ENCODE results near the gene PRLH.

PRLH gene

DNA sequence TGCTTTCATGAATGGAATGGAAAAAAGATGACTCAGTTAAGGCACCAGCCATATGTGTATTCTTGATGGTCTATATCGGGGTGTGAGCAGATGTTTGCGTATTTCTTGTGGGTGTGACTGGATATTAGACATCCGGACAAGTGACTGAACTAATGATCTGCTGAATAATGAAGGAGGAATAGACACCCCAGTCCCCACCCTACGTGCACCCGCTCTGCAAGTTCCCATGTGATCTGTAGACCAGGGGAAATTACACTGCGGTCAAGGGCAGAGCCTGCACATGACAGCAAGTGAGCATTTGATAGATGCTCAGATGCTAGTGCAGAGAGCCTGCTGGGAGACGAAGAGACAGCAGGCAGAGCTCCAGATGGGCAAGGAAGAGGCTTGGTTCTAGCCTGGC, 12.4 kb upstream of the PRLH start:
- Histone ChIP-seq H3K27ac (replicated peaks) (no peak overlapping the region), H3K4me3 (replicated peaks; ENCODE audit: insufficient read depth, low read length) (no peak overlapping the region), H3K27me3 (ENCODE audit: insufficient read depth, poor library complexity, severe bottlenecking) (peaks cover 2% of the 10 kb centered on the region)
- TF ChIP-seq POLR2AphosphoS5 (IDR thresholded peaks at IDR 0.05; ENCODE audit: low read depth): no peak
- TF ChIP-seq SPI1 (IDR thresholded peaks at IDR 0.05; ENCODE audit: borderline replicate concordance, low read depth): no peak
- no peak for TF ChIP-seq GABPA (IDR thresholded peaks at IDR 0.05; ENCODE audit: low read depth)
- TF ChIP-seq, protein P1, sequence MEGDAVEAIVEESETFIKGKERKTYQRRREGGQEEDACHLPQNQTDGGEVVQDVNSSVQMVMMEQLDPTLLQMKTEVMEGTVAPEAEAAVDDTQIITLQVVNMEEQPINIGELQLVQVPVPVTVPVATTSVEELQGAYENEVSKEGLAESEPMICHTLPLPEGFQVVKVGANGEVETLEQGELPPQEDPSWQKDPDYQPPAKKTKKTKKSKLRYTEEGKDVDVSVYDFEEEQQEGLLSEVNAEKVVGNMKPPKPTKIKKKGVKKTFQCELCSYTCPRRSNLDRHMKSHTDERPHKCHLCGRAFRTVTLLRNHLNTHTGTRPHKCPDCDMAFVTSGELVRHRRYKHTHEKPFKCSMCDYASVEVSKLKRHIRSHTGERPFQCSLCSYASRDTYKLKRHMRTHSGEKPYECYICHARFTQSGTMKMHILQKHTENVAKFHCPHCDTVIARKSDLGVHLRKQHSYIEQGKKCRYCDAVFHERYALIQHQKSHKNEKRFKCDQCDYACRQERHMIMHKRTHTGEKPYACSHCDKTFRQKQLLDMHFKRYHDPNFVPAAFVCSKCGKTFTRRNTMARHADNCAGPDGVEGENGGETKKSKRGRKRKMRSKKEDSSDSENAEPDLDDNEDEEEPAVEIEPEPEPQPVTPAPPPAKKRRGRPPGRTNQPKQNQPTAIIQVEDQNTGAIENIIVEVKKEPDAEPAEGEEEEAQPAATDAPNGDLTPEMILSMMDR (IDR thresholded peaks at IDR 0.05; ENCODE audit: insufficient read depth, low read length): no peak
- TF ChIP-seq, protein P2, sequence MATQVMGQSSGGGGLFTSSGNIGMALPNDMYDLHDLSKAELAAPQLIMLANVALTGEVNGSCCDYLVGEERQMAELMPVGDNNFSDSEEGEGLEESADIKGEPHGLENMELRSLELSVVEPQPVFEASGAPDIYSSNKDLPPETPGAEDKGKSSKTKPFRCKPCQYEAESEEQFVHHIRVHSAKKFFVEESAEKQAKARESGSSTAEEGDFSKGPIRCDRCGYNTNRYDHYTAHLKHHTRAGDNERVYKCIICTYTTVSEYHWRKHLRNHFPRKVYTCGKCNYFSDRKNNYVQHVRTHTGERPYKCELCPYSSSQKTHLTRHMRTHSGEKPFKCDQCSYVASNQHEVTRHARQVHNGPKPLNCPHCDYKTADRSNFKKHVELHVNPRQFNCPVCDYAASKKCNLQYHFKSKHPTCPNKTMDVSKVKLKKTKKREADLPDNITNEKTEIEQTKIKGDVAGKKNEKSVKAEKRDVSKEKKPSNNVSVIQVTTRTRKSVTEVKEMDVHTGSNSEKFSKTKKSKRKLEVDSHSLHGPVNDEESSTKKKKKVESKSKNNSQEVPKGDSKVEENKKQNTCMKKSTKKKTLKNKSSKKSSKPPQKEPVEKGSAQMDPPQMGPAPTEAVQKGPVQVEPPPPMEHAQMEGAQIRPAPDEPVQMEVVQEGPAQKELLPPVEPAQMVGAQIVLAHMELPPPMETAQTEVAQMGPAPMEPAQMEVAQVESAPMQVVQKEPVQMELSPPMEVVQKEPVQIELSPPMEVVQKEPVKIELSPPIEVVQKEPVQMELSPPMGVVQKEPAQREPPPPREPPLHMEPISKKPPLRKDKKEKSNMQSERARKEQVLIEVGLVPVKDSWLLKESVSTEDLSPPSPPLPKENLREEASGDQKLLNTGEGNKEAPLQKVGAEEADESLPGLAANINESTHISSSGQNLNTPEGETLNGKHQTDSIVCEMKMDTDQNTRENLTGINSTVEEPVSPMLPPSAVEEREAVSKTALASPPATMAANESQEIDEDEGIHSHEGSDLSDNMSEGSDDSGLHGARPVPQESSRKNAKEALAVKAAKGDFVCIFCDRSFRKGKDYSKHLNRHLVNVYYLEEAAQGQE (IDR thresholded peaks at IDR 0.05; ENCODE audit: insufficient replicate concordance, low read depth): no peak
- no peak for DNase-seq (ENCODE audit: low read depth in 1 of 2, low spot score in 1 of 2)

DNA sequence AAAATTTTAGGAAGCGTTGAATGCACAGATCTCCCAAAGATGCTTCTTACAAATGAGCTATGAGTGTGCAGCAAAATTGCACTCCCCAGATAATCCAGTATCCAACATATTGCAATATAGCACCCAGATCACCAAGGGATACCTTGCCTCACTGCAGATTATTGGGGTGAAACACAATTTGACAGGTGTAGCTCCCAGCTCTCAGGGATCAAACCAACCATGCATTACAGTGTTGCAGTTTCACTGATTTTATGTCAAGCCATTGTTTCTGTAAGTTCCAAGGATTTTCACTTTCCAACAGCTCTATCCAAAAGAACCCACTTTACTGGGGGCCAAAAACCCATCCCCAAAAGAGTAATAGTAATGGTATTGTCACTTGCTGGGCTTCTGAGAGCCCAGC, 10.8 kb upstream of the PRLH start:
- Histone ChIP-seq H3K4me3 (replicated peaks; ENCODE audit: insufficient read depth, low read length) (no peak overlapping the region), H3K27ac (replicated peaks) (no peak overlapping the region), H3K27me3 (ENCODE audit: insufficient read depth, poor library complexity, severe bottlenecking) (peaks cover 2% of the 10 kb centered on the region)
- no peak for DNase-seq (ENCODE audit: low read depth in 1 of 2, low spot score in 1 of 2)
- TF ChIP-seq GABPA (IDR thresholded peaks at IDR 0.05; ENCODE audit: low read depth) (no peak), SPI1 (IDR thresholded peaks at IDR 0.05; ENCODE audit: borderline replicate concordance, low read depth) (no peak), POLR2AphosphoS5 (IDR thresholded peaks at IDR 0.05; ENCODE audit: low read depth) (no peak)
- TF ChIP-seq, protein P1 (IDR thresholded peaks at IDR 0.05; ENCODE audit: insufficient read depth, low read length): no peak
- TF ChIP-seq, protein P2 (IDR thresholded peaks at IDR 0.05; ENCODE audit: insufficient replicate concordance, low read depth): no peak

DNA sequence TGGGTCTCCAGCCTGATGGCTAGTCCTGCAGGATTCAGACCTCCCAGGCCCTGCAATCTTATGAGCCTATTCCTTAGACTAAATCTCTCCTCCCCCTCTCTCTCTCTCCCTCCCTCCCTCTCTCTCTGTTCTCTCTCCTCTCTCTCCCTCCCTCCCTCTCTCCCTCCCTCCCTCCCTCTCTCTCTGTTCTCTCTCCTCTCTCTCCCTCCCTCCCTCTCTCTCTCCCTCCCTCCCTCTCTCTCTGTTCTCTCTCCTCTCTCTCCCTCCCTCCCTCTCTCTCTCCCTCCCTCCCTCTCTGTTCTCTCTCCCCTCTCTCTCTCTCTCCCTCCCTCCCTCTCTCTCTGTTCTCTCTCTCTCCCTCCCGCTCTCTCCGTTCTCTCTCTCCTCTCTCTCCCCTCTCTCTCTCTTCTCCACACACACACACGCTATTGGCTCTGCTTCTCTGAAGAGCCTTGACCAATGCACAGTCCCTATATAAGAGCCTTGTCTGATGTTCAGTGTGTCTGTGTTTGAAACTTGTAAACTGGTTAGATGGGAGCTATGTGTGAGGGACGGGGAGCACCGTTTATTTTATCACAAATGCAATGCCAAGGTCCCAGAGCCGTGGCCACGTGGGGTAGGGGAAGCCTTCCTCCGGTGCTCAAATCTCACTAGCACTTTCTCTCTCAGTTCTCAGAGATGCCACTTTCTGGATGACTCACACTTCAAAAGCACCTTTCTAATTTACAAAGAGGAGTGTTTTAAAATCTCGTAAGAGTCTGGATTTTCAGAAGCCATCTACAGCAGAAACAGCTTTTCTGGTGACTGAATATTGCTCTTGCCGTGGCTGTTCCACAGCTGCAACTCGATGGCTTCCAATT, 9.4 kb upstream of the PRLH start:
- TF ChIP-seq, protein P1 (IDR thresholded peaks at IDR 0.05; ENCODE audit: insufficient read depth, low read length): no peak
- no peak for TF ChIP-seq SPI1 (IDR thresholded peaks at IDR 0.05; ENCODE audit: borderline replicate concordance, low read depth)
- no peak for TF ChIP-seq GABPA (IDR thresholded peaks at IDR 0.05; ENCODE audit: low read depth)
- TF ChIP-seq, protein P2 (IDR thresholded peaks at IDR 0.05; ENCODE audit: insufficient replicate concordance, low read depth): no peak
- no peak for TF ChIP-seq POLR2AphosphoS5 (IDR thresholded peaks at IDR 0.05; ENCODE audit: low read depth)
- peaks cover 2% of the 10 kb centered on the region for H3K27me3 ChIP-seq (ENCODE audit: insufficient read depth, poor library complexity, severe bottlenecking)
- H3K4me3 ChIP-seq (replicated peaks; ENCODE audit: insufficient read depth, low read length): no peak overlapping the region
- DNase-seq (ENCODE audit: low read depth in 1 of 2, low spot score in 1 of 2): no peak
- no peak overlapping the region for H3K27ac ChIP-seq (replicated peaks)

Measured in HL-60 (cell line).